ENCODE measurements around the gene IQCK.

IQCK gene

DNA sequence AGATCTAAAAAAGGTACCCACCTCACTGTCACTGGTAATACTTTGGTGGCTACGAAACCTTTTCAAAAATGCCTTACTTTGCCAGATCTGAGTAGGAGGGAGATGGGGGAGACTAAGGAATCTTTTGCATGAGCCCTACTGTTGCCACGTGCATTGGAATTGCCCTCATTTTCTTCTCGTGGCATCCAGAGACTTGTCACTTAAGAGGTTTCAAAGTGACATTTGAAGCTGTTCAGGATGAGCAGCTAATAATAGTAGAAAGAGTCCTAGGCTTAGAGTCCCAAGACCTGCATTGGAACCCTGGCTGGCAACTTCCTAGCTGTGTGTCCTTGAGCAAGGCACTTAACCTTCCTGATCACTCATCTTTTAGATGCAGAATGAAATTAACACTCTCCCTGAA is 123.1 kb downstream of the IQCK start:
- no peak for DNase-seq

DNA sequence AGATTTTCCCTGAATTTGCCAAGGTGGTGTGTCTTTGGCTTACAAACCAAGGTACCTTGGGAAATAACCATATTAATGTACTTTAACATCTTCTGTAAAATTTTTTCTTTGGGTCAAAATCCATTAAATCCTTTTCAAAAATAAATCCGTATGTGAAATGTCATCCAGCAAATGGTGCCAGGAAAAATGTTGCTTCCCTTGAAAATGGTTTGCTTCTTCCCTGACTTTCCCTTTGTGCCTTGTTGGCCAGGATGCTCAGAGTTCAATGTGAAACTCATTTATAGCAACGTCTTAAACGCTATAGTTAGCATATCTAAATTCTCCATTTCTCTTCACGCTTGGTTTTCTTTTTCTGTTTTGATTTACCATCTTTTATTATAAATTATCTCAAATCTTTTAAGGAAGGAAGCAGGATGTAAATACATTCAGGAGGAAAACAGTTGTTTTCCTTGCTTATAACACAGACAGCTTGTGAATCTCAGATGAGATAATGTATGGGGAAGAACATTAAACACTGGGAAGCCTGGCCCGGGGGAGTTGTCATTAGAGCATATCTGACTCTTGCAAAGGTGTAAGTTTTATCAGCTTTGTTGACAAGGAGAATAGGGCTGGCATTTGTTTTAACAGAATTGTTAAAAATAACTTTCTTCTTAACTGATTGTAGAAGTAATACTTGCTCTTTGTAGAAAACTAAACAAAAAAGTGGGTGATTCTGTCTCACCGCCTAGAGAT is 124.5 kb downstream of the IQCK start:
- DNase-seq: no peak

DNA sequence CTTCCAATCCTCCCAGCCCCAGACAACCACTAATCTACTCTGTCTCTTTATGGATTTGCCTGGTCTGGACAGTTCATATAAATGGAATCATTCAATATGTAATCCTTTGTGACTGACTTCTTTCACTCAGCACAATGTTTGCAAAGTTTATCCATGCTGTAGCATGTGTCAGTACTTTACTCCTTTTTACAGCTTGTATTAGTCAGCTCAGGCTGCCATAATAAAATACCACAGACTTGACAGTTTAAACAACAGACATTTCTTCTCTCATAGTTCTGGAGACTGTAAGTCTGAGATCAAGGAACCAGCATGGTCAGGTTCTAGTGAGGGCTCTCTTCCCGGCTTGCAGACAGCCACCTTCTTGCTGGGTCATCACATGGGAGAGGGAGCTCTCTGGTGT is 125.3 kb downstream of the IQCK start:
- DNase-seq: no peak

DNA sequence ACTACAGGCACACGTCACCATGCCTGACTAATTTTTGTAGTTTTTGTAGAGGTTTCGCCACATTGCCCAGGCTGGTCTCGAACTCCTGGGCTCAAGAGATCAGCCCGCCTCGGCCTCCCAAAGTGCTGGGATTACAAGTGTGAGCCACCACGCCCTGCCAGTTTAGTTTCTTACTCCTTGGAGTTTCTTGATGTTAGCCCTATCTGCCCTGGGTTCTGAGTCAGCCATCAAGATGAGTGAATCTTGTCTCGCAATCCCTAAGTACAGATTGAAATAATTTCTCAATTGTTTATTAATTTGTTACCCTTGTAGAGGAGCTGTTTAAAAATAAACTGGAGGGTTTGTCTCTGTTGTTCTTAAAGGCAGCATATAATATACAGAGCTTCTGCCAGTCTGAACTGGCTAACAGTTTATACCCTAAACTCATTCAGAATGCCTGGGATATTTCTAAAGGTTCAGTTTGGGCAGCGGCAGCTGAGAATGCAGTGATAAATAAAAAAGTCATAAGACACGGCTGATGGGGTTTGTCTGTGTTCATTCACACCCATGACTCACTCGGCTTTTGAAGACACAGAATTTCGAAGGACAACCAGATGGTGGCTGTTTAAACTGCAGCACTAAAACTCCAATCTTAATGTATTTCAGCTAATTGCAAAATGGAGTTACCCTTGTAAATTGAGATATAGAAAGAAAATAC is 127.0 kb downstream of the IQCK start:
- DNase-seq: no peak

DNA sequence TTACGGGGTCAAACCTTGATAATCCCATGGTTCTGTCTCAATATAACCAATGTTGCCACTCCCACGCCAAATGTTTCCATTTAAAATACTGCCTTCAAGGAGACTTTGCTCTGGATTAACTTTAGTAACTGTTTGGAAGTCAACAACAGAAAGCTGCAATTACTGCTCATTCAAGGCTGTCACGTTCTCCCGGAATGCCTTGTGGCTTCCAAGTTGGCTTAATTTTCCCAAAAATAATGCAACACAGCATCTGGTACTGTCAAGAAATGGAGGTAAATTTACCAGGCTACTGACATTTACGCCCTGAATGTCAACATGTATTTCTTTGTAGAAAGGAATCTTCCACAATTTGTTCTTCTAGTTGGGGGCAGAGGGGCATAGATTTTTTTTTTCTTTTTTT is 128.4 kb downstream of the IQCK start:
- no peak for DNase-seq

DNA sequence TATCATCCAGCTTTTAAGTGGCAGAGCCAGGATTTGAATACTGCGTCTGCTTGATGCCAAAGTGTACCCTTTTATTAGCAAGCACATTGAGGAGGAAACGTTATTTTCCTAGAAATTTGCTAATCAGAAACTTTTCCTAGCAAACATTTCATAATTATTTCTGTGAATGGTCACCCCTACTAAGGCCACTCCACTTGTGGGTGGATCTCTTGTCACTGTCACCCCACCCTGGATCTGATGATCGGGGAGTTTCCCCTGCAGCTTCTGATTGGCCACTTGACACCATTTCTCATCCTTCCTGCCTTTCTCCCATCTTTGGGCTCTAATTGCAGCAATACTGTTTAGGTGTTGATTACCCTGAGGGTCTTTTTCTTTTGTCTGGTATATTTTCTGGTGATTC is 130.7 kb downstream of the IQCK start:
- no peak for DNase-seq

DNA sequence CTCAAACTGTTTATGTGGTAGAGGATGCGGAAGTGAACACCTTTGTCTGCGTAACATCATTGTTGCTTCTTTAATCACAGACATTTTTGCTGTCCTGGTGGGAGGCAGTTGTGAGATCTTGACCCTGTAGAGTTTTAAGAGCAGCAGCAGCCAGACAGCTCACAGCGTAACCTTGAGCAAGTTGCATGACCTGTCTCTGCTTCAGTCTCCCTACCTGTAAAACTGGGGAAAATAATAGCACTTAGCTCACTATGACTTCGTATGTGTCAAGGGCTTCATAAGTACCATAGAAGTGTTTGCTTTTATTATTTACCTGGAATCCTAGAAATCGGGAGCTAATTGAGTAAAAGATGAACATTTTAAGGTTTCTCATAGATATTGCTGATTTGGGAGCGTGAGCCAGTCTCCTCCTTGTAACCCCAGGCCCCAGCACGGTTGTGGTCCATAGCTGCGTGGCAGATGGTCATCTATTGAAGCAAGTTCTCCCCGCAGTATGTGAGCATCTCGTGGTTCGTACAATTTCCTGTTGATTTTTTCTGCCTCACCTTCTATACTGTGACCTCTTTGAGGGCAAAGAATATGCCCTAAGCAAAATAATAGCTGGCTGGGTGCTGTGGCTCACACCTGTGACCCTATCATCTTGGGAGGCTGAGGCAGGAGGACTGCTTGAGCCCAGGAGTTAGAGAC is 132.2 kb downstream of the IQCK start:
- no peak for DNase-seq

DNA sequence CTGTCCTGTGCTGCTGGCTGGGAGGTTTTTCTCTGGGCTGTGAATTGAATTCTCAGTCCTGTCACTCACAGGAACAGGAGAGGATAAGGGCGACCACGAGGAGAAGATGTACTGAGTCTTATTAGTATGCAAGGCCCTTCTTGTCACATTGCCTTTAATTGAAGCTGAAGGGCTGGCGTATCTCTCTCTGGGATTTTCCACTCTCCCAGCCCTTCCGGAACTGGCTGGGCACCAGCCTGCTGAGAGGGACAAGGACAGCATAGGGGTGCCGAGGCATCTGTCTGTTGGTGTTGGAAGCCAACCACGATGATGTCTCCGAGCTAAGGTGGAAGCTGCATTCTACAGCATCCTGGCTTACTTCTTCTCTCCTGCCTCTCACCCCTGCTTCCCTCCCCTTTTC is 133.4 kb downstream of the IQCK start:
- no peak for DNase-seq

DNA sequence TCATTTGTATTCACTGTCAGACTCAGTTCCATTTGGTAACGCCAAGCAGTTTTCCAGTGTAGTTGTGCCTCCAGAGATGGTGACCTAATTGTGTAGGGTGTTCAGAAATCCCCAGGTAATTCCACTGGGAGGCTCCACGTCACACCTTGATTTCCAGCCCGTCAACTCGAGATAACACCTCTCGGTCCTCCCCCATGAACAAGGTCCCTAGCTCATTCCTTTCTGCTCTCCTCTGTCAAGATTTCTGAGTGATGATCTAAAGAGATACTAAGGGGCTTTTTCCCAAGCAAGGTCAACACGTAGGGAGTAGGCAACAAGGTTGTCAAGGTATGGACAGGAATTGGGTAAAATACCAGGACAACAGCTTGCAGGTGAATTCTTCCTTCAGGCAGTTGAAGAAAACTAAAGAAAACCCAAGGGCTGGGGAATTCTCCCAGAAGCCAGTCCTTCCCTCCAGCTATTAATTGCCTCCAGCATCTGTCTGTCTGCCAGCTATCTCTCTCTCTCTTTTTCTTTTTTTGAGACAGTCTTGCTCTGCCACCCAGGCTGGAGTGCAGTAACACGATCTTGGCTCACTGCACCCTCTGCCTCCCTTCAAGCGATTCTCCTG is 135.2 kb downstream of the IQCK start:
- no peak for DNase-seq

DNA sequence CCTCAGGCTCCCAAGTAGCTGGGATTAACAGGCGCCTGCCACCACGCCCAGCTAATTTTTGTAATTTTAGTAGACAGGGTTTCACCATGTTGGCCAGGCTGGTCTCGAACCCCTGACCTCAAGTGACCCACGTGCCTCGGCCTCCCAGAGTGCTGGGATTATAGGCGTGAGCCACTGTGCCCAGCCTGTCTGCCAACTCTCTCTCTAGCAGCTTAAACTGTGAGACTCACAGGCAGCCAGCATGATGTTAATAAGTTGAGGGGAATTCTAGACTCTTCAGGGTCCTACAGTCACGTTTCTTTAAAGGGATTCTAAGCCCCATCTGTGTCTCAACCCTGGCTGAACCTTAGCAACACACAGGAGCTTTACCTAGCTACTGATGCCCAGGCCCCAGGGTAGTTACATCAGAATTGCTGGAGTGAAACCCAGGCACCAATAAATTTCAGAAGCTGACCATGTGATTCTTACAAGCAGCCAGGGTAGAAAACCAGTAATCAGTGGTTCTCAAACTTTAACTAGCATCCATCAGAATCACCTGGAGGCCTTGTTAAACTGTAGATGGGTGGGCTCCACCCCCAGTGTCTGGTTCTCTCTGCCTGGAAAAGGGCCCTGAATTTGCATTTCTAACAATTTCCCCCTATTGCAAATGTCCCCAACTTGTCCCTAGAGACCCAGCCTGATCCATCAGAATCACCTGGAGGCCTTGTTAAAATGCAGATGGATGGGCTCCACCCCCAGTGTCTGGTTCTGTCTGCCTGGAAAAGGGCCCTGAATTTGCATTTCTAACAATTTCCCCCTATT is 135.9 kb downstream of the IQCK start:
- DNase-seq: no peak

DNA sequence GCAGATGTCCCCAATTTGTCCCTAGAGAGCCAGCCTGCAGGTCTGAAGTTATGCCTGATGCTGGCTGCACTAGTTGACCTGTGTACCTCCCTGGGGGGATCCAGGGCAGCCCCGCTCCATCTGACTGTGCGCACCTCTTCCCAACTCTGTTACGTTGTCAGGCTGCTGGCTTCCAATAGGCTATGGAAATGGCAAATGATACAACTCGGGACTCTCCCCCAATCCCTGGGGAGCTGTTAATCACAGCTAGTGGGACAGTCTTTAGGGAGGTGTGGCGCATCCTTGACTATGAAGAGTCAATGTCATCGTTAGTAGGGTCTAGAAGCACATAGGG is 136.4 kb downstream of the IQCK start:
- no peak for DNase-seq

DNA sequence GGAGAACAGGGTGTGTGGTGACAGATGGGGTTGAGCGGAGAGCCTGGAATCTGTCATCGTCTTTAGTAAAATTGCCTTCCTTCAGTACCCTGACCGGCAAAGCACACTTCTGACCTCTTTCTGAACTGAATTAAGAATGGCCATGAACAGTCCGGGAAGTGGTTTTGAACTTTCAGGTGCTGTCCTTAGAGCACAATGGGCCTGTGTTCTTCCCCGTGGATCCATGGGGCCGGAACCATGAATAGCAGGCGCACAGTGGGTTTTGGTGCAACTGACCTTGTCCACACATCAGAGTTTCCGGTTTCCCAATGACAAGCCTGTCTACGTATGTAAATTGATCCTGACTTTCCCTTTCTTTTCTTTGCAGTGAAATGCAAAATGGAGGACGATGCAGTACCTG is 138.0 kb downstream of the IQCK start:
- no peak for DNase-seq

DNA sequence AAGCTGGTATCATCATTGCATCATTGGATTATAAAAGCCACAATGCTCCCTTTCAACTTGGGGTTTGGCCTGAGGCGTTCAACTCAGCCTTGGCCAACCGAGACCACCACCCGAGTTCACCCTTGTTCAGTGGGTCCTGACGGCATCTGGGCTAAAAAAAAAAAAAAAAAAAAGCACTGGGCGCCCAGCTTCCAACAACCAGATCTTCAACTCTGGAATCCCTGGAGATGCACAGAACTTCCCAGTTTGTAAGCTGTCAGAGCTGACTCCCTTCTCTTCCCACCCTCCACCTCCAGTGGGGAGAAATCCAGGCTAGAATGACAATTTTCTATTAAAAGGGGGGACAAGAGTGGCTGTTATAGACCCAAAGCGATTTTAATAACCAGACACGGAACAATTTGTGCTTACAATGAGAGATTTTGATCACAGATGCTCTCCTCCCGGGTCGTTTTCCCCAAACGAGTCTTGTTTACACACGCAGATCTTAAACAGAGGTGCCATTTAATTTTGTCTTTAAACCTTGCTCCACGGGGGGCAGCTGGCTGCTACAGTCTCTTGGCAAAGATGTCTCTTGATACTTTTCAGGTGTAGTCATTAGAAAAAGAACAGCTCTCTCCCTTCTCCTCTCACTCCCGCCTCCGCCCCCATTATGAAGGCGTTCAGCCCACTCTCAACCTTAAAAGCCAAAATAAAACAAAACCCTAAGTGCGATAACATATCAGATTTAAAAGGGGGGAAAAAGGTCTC is 139.7 kb downstream of the IQCK start:
- DNase-seq: no peak

DNA sequence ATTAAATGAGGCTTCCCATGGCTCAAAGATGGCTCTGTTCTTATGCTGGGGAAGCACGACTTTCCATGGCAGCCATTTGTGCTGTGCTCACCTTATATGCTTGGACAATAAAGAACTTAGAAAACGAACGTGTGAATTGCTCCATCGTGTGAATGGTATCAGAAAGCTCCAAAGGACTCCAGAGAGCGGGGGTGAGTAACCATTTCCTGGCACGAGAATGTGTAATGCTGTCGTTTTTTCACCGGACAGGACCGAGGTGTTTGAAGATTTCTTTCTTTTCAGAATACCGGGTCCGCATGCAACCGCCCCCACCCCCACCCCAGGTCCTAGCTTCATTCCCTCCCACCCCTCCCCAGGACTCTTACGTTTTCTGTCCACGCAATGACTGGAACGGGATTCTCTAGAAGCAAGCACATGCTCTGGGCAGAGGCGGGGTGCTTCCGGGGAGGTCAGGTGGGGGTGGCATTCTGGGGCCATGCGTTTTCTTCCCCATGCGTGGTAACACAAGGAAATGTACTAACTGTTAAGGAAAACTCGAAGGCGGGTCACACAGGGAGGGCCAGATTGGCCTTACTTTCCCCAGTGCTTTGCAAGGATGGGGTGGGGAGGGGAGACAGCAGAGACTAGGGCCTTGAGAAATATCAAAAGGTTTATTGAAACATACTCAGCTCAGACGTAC is 140.4 kb downstream of the IQCK start:
- no peak for DNase-seq

DNA sequence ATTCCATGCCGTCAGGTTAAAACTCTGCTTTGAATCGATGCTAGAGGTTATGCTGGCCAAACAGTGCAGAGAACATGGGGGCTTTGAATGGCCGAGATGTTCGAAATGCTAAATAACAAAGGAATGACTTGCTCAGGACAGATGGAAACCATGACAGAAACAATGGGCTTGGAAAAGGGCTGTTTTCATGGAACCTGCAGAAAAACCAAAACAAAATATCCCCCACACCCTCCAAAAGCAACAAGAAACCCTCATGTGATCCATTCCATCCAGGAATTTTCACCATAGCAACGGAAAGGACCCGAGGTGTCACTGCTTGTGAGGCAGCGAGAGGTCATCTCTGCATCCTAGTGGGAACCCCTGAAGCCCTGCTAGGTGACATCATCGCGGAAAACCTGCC is 141.1 kb downstream of the IQCK start:
- DNase-seq: no peak

DNA sequence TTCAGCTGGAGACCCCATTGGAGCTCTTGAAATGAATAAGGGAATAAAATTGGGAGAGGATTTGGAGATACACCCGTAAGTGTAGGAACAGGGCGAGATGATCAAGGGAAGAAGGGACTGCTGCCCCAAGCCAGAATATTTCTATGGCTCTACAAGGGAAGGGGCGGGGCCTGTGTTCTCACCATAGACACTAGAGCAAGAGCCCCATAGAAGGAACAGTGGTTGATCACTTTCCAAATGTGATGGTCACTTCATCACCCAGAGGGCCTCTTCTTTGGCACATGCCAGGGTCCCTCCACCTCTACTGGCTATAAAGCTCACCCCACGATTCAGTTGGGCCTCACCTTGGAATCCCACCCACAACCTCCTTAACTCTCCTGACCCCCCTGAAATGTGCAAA is 141.5 kb downstream of the IQCK start:
- no peak for DNase-seq

DNA sequence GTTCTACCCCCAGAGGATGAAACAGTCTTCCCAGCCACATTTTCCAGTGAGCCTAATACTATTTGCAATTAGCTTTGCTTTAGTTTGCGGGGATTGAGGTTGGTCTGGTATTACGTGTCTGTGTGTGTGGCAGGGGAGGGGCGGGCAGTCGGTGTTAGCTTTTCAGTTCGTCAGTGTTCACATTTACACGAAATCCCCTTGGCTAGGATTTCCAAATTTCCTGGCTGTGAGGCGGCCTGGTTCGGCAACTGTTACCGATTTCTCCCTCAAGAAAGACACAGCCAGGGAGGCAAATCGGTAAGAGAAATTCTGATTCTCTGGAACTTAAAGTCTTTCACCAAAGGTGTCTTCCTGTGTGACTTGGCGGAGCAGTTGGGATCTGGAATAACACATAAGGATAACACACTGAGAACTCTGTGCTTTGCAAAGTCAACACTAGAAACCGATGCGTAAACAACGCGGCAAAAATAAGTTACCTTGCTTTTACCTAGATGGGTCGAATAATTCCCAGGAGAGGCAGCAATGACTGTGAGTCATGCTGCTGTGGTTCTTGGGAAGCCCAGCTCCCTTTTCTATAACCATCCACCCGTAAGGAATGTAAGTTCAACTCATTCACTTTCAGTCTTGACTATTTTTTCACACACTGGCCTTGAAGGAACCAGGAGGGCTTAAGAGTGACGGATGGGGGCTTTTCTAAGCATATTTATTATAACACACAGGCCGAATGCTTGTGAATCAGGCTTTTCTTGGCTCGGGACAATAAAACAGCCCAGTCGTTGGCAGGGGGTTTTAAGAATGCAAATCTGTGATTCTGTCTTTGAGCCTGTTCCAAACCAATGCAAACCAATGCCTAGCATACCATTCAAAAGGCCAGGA is 142.3 kb downstream of the IQCK start:
- no peak for DNase-seq

DNA sequence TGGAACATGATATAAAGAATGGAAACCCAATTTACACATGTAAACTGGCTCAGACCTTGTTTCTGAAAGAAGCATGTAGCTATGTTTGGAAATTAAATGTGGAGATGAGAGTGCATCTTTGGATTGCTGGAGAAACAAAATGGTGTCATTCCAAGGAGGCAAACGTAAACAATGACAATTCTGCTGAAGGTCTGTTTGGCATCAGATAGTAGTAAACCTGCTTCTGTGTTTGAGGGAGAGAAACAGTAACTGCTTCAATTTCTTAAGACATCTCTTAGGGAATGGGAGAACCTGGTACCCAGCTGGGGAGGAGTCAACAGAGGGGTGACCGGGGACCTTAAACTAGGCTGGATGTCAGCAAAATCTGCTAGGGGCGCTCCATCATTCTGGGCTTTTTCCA is 143.1 kb downstream of the IQCK start:
- no peak for DNase-seq

DNA sequence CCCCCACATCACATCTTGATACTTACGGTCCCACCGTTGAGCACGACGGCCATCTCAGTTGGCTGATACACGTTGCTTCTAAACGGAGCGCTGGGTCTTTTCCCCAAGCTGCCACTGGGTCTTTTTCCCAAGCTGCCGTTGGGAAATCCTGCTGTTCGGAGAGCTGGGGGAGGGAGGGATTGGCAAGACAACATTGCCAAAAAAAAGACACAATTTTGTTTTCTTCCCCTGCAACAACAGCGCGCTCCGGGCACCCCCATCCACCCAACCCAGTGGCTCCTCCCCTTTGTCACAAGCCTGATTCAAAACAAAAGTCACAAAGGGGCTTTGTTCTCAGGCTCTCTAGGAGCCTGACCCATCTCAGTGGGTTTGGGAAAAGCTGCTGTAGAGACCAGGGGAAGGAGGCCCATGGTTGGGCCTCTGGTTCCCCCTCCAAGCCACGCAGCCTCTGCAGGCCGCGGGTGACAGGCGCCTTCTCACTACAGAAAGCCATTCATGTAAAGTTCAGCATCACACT is 143.8 kb downstream of the IQCK start:
- no peak for DNase-seq

DNA sequence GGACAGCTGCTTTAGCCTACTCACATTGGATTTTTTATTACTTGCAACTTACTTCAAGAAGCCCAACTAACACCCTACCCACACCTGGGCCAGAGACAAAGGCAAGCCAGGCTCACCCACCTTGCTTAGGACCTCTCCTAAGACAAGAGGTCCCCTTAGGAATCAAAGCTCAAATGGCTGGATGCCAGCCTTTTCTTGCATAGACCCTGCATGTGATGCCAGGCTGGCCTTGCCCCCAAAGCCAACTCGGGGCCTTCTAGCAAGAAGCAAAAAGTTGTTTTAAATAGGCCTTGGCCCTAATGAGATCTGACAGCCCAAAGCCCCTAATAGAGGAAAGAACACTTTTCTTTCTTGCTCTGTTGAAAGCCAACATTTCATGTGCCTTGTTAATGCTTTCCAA is 145.9 kb downstream of the IQCK start:
- no peak for DNase-seq

DNA sequence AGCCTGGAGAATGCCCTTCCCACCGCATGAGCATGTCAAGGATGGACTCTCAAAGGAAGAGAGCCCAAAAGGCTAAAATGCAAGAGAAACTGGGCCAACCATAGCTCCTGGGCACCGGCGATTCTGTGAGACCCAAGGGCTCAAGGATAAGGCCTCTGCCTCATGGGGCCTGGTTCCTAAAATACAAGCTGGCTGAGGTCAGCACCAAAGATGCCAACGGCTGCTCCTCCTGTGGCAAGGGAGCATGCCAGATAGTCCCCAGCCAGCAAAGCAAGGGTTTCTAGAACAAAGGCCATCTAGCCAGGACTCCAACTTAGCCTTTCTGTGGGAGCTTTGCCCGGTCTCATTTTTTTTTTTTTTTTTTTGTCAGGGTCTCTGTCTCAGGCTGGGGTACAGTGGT is 146.5 kb downstream of the IQCK start:
- DNase-seq: no peak
